HEK293 (cell line): Measurements from ENCODE around the gene SUN3.

Experiments
- RBAK ChIP-seq: fragments of 450-650 bp; formaldehyde crosslinking; IDR thresholded peaks from 2 replicates; pipeline ENCODE4 v1.5.1; 2016; ENCODE audit warnings: missing biosample characterization, missing genetic modification characterization
- ZNF561 ChIP-seq: fragments of 450-650 bp; IDR thresholded peaks from 2 replicates; pipeline ENCODE4 v1.5.1; 2018; ENCODE audit warnings: missing biosample characterization, missing genetic modification characterization, borderline replicate concordance
- ZNF571 ChIP-seq: fragments of 450-650 bp; formaldehyde crosslinking; IDR thresholded peaks from 2 replicates; pipeline ENCODE4 v1.5.0; 2017; ENCODE audit warnings: missing biosample characterization, missing genetic modification characterization
- TF ChIP-seq, protein P1 (sequence below): fragments of 450-650 bp; formaldehyde crosslinking; IDR thresholded peaks from 2 replicates; pipeline ENCODE4 v1.5.1; 2016; ENCODE audit warnings: missing biosample characterization, missing genetic modification characterization

DNA sequence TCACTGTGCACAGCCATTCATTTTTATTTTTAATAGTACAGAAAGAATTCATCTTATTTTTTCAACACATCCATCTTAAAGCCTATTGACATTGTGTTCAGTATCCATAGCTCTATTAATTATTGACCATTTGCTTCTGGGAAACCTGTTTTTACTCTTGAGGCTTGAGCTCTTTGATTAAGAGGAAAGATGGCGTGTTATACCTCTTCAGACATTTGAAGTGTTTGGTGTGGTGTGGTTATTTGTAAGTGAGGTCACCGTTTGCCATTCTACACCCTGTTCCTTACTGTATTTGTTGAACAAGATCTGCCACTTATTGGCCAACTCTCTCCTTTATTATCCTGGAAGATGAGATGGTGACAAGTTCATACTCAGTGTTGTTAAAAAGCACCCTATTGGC lies 24.8 kb upstream of the SUN3 start:
- TF ChIP-seq ZNF561 = no peak
- no peak for TF ChIP-seq ZNF571 (tag by site-specific recombination)
- TF ChIP-seq, protein P1, sequence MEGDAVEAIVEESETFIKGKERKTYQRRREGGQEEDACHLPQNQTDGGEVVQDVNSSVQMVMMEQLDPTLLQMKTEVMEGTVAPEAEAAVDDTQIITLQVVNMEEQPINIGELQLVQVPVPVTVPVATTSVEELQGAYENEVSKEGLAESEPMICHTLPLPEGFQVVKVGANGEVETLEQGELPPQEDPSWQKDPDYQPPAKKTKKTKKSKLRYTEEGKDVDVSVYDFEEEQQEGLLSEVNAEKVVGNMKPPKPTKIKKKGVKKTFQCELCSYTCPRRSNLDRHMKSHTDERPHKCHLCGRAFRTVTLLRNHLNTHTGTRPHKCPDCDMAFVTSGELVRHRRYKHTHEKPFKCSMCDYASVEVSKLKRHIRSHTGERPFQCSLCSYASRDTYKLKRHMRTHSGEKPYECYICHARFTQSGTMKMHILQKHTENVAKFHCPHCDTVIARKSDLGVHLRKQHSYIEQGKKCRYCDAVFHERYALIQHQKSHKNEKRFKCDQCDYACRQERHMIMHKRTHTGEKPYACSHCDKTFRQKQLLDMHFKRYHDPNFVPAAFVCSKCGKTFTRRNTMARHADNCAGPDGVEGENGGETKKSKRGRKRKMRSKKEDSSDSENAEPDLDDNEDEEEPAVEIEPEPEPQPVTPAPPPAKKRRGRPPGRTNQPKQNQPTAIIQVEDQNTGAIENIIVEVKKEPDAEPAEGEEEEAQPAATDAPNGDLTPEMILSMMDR (tag by site-specific recombination) = no peak
- TF ChIP-seq RBAK (tag by site-specific recombination) = no peak
